ENCODE measurements around the gene SLC26A11.
A peak's percentile ranks its signal among the peaks of the same experiment; 100 is the strongest.
"Not testable (repeated sequence)": the region's sequence is repeated elsewhere in the genome, so short reads cannot be mapped to it uniquely, and the experiment has no call there.

SLC26A11 gene

DNA sequence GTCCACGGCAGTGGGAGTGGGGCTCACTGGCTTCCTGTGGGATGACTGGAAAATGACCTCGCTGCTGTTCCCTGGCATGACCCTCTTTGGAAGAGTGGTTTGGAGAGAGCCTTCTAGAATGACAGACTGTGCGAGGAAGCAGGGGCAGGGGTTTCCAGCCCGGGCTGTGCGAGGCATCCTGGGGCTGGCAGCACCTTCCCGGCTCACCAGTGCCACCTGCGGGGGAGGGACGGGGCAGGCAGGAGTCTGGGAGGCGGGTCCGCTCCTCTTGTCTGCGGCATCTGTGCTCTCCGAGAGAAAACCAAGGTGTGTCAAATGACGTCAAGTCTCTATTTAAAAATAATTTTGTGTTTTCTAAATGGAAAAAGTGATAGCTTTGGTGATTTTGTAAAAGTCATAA, 32.6 kb downstream of the SLC26A11 start:
- DNase-seq = peak in 21 of 42 donors; percentile 14 to 67 (median 41)
- intact Hi-C loops (cut with DNase I) = no loop called here

DNA sequence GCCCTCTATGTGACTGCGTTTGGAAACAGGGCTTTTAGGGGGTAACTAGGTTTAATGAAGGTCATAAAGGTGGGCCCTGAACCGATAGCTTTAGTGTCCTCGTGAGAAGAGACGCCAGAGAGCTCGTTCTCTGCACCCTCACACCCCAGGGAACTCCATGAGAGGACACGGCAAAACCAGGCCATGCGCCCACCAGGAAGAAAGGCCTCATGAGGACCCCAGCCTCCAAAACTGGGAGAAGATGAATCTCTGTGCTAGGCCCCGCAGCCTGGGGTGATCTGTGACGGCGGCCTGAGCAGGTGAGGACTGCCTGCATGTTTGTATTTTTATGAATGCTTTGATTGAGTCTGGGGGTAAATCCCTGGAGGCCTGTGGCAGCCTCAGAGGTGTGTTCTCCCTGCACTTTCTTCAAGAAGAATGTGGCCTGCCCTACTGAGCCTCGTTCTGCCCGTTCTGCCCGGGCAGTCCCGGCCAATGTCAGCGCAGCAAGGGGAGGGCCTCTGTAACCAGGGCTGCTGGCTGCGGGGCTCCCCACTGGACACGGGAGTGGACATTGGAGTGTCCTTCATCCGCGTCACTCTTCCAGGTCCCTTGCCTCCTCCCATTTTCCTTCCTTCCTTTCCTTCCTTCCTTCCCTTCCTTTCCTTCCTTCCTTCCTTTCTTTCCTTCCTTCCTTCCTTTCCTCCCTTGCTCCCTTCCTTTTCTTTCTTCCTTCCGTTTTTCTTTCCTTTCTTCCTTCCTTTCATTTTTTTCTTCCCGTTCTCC, 33.6 kb downstream of the SLC26A11 start:
- intact Hi-C loops (cut with DNase I) = no loop called here
- no peak for DNase-seq

DNA sequence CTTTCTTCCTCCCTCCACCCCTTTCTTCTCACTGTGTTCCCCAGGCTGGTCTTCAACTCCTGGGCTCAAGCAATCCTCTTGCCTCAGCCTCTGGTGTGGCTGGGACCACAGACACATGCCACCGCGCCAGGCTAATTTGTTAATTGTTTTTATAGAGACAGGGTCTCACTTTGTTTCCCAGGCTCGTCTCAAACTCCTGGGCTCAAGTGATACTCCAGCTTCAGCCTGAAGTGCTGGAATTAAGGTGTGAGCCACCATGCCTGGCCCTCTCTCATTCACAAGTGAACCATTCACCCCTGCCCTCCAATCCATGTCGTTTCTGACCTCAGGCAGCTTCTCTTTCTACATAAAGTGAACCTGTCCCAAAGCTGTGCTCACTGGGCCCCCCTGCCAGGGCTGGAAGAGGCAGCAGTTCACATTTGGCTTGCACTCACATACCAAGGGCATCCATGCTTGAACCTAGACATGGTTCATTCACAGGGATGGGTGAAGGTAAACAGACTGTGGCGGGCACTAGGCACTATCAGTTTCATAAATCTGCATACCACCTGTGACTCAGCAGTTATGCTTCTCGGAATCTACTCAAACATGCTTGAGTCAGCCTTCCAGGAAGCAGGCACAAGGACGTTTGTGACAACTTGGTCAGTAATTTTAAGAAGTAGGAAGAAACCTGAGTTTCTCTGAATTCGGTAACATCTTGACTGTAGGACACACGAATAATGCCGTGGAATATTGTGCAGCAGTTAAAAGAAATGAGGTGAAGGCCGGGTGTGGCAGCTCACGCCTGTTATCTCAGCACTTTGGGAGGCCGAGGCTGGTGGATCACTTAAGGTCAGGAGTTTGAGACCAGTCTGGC, 34.4 kb downstream of the SLC26A11 start:
- intact Hi-C loops (cut with DNase I) = no loop called here
- no peak for DNase-seq

DNA sequence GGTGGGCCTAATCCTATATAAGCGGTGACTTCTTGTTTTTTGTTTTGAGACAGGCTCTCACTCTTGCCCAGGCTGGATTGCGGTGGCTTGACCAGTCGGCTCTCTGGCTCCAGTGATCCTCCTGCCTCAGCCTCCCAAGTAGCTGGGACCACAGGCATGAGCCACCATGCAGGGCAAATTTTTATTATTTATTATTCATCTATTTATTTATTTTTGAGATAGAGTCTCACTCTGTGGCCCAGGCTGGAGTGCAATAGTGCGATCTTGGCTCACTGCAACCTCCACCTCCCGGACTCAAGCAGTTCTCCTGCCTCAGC, 35.8 kb downstream of the SLC26A11 start:
- DNase-seq = no peak
- intact Hi-C loops (cut with DNase I) = no loop called here

DNA sequence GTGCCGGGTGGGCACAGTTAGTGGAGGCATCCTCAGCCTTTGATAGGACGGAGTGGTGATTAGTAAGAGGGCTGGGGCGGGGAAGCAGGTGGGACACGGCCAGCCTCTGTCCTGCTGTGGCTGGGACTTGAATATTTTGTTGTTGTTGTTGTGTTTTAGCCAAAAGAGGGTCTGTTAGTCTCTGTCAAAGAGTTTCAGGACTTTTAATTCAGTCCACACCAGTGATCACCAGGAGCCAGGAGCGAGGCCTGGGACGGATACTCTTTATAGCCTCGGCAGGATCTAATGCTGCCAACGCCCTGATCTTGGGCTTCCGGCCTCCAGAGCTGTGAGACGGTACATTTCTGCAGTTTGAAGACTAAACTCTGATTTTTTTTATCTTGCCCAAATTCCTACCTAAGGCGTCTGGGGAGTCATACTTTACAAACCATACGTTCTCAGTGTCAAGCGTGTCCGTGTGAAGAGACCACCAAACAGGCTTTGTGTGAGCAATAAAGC, 37.5 kb downstream of the SLC26A11 start:
- no peak for DNase-seq
- intact Hi-C loops (cut with DNase I) = no loop called here

DNA sequence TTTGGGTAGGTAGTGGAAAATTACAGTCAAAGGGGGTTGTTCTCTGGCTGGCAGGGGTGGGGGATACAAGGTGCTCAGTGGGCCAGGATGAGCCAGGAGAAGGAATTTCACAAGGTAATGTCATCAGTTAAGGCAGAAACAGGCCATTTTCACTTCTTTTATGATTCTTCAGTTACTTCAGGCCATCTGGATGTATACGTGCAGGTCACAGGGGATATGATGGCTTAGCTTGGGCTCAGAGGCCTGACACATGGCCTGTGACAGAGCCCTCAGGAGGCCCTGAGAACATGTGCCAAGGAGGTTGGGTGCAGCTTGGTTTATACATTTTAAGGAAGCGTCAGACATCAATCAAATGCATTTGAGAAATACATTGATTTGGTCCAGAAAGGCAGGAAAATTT, 38.1 kb downstream of the SLC26A11 start:
- intact Hi-C loops (cut with DNase I); DNase-seq: not testable (repeated sequence)

DNA sequence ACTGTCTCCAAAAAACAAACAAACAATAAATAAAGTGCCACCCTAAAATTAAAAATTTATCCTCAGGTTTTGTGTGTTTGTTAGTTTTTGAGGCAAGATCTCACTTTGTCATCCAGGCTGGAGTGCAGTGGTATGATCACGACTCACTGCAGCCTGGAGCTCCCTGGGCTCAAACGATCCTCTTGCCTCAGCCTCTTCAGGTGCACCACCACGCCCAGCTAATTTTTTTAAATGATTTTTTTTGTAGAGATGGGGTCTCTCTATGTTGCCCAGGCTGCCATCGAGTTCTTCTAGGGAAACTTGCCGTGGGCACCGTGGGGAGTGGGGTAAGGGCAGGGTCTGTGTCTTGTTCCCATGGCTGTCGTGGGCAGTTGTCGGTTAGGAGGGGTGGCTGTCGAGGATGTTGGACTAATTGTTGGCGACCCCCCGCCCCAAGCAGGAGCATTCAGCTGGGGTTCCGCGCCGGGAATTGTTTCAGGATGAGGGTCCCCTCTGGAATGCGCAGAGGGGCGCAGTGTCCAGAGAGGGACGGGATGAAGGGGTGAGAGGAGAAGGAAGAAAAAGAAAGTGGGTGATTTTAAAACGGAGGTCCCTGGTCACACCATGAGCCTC, 39.3 kb downstream of the SLC26A11 start:
- peak in 1 of 42 donors; percentile 46 for DNase-seq
- intact Hi-C loops (cut with DNase I) = loop anchor here (10.0 kb wide), 1 partner anchor 115 kb away; the partner anchor contains the start of gene EIF4A3

DNA sequence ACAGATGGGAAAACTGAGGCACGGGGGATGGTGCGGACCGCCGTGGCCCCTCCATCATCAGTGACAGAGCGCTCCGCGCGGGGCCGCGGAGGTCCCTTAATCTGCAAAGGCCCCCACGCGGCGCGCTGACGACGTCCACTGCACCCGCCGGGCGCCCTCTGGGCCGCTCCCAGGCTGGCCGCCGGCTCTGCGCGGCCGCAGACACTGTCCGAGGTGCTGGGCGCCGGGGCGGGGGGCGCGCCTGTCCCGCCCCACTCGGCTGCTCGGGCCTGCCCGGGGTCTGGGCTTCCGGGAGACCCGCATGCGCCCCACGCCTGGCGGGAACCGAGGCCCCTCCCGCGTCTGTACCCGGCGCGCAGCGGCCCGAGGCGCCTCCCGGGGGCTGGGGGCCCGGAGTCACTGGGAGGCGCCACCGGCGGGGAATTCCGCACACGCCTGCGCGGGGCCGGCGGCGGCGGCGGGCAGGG, 39.9 kb downstream of the SLC26A11 start:
- DNase-seq = peak in 39 of 42 donors; percentile 26 to 83 (median 69)
- intact Hi-C loops (cut with DNase I) = loop anchor here (10.0 kb wide), 1 partner anchor 115 kb away; the partner anchor contains the start of gene EIF4A3

DNA sequence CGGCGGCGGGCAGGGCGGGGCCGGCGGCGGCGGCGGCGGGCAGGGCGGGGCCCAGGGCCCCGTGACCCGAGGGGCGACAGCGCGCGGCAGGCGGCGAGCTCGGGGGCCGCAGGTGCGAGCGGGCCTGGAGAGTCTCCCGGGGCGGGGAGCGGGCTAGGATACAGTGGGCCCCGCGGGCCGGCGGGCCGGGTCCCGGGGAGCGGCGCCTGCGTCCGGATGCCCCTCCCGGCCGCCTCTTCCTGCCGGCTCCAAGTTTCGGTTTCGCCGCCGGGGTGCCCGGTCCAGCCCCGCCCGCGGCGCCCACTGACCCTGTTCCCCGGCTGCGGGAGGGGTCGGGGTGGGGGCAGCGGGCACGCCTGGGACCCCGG, 40.5 kb downstream of the SLC26A11 start, which contains the start of gene RNF213:
TSS of gene RNF213 (plus strand) at position 62 of the 368 bp plus-strand sequence. CDS start 2,830 bp downstream, outside the sequence.
- peak in 32 of 42 donors; percentile 29 to 71 (median 48) for DNase-seq
- intact Hi-C loops (cut with DNase I) = loop anchor here (10.0 kb wide), 1 partner anchor 116 kb away; the partner anchor contains the start of gene EIF4A3

DNA sequence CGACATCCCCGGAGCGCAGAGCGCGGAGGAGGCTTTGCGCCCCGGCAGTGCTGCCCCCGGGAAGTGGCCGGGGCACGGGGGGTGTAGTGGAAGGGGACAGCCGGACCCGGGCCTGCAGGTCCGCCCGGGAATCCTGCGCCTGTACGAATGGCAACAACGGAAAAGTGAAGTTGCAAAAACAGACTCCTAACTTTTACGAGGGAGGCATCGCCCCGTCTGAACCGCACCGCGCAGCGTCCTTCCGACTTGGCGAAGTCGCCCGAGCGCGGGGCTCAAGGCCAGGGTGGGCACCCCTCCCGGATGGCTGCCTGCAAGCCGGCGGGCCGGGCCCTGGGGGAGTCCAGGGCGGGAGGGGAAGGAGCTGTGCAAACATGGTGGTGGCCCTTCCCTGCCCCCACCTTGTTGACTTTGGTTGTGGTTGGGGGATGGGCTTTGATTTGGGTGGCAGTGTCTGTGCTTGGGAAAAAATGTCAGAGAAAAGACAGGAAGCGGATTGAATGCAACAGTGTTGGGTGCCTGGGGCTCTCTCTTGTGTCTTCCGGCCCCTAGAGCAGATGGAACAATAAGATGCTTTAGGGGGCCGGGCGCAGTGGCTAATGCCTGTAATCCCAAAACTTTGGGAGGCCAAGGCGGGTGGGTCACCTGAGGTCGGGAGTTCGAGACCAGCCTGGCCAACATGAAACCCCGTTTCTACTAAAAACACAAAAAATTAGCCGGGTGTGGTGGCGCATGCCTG, 41.1 kb downstream of the SLC26A11 start:
- DNase-seq = peak in 33 of 42 donors; percentile 8 to 76 (median 46)
- intact Hi-C loops (cut with DNase I) = loop anchor here (10.0 kb wide), 1 partner anchor 117 kb away; the partner anchor contains the start of gene EIF4A3

DNA sequence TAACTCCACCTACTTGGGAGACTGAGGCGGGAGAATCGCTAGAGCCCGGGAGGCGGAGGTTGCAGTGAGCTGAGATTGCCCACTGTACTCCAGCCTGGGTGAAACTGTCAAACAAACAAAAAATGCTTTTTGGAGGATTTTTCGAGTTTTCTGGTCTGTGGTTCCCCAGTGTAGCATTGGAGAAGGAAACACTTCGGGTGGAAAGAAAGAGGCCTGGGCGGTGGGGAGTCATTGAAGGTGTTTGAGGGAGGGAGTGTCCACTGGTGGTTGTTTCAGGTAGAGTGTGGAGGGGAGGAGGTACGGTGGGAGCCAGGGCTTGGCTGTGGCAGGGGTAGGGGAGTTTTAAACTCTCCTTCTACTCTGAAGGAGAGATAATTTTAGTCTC, 41.7 kb downstream of the SLC26A11 start:
- intact Hi-C loops (cut with DNase I) = loop anchor here (10.0 kb wide), 1 partner anchor 117 kb away; the partner anchor contains the start of gene EIF4A3
- DNase-seq = no peak

DNA sequence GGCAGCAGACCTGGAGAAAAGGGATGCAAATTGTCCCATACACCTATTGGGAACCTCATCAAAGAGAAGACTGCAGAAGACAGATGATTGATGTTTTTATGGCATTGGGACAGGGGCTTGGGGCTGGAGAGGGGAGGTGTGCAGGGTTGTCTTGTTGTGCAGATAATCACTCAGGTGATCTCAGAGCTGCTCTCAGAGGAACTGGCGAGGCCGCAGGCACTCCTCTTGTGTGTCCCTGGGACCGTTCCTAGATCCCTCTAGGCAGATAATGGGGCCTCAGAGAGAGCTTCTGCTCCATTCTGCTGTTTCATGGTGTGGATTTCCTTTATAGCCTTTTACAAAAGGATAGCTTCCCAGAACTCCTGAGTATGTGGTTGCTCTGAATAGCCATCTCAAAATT, 42.1 kb downstream of the SLC26A11 start:
- intact Hi-C loops (cut with DNase I) = loop anchor here (10.0 kb wide), 1 partner anchor 117 kb away; the partner anchor contains the start of gene EIF4A3
- no peak for DNase-seq

DNA sequence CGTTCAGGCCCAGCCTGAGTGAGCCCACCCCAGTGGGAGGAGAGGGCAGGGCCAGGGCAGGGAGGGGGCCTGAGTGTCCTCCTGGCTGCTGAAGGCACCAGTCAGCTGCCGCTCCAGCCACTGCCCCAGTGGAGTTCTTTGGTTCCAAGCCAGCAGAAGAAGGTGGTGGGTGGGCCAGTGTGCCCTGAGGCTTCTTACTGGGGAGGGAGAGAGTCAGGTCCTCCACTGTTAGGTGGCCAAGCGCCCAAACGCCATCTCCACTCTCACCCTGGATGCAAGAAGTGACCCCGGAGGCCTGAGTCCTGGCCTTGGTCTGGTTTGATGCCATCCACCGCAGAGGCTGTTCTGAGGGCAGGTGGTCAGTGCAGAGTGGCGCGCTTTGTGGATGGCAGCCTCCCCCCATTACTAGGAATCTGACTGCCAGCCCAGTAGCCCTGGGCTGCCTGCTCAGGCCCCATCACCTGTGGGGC, 42.6 kb downstream of the SLC26A11 start:
- no peak for DNase-seq
- intact Hi-C loops (cut with DNase I) = loop anchor here (10.0 kb wide), 1 partner anchor 118 kb away; the partner anchor contains the start of gene EIF4A3

DNA sequence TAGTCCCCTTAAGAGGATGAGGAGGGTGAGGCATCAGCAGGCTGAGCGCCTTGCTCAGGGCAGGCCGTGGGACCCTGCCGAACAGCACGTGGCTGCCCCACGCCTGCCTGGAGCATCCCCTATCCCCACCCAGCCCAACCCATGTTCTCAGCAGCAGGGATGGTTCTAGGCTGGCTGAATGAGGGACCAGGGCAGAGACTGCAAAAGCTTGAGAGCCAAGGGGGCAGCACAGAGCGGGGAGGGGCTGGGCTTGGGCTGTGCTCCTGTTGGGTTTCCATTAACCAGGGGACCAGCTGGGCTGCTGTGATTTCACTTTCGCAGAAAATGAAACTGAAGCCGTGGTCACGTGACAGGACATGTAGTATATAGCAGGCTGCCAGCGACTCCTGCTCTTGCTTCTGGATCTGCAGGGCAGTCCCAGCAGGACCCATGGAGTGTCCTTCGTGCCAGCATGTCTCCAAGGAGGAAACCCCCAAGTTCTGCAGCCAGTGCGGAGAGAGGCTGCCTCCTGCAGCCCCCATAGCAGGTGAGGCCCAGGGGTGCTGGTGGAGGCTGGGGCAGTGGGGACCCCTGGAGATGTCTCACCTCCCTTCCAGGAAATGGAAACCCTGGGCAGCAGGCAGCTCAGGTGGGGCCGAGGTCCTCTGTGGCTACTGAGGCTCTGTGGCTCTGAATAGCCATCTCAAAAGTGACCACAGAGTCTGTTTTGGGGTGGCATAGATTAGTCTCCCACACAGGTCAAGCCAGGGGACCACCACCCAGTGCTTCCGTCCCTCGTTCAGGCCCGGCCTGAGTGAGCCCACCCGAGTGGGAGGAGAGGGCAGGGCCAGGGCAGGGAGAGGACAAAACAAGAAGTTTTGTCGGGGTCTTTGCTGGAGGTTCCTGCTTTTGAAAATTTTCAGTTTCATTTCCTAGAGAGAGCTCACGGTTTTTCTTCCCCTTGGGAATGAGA, 43.3 kb downstream of the SLC26A11 start:
- DNase-seq = peak in 30 of 42 donors; percentile 15 to 78 (median 49)
- intact Hi-C loops (cut with DNase I) = loop anchor here (10.0 kb wide), 1 partner anchor 119 kb away; the partner anchor contains the start of gene EIF4A3

DNA sequence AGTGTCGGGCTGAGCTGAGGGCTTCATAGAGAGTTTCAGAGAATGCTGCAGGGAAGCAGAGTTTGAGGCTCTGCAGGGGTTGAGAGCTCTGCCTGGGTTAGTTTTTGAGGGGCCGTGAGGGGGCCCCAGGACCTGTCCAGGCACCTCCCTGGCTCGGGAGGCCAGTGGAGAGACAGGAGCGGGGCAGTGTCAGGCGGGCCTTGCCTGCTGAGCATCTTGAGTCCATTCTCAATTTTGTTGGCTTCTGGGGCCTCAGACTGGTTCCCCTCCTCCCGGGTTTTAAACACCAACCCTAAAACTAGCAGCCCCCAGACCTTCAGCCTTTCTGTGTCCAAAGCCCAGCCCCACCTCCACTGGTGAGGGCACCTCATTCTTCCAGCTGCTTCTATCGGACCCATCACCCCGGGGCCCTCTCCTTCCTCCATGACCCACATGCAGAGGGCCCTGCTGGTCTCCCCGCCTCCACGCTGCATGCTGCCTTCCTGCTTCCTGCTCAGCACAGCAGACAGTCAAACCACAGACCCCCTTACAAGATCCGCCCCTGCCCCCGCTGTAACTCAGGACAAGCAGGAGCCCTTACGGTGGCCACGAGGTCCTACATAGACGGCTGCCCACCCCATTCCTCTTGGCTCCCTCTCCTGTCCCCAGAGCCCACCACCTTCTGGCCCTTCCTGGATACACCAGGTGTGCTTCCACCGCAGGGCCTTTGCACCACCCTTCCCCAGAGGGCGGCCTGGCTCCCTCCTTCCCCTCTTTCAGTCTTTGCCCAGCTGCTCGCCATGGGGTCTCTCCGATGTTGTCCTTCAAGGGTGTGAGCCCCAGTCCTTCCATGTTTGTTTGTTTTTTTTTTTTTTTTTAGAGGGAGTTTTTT, 44.2 kb downstream of the SLC26A11 start:
- intact Hi-C loops (cut with DNase I) = loop anchor here (10.0 kb wide), 1 partner anchor 120 kb away; the partner anchor contains the start of gene EIF4A3
- peak in 1 of 42 donors; percentile 26 for DNase-seq
